Upper lobe of right lung (tissue), 1 donor: Measurements from ENCODE around the gene C3orf33. TPM values are rescaled to one million over a fixed set of nuclear protein-coding genes. Genes with fewer than 3 reads are reported as not detected.
A peak's percentile ranks its signal among the peaks of the same experiment; 100 is the strongest.

Experiments used
- ATAC-seq: fragments of 200-7000 bp; cut with Tn5 transposase; one replicate; pipeline ENCODE4 v1.9.1; 2020; ENCODE audit warnings: mild to moderate bottlenecking, moderate library complexity
- DNase-seq: peaks from one replicate; pipeline ENCODE4 v3.0.0-alpha.2; 2020
- H3K27ac ChIP-seq: fragments of 200-600 bp; one replicate; pipeline ENCODE4 v1.8.0; 2022
- H3K27me3 ChIP-seq: fragments of 200-600 bp; one replicate; pipeline ENCODE4 v1.8.0; 2022; ENCODE audit warnings: mild to moderate bottlenecking
- H3K36me3 ChIP-seq: fragments of 200-600 bp; one replicate; pipeline ENCODE4 v1.8.0; 2022
- H3K4me1 ChIP-seq: fragments of 200-600 bp; one replicate; pipeline ENCODE4 v1.8.0; 2022
- H3K4me3 ChIP-seq: fragments of 200-600 bp; one replicate; pipeline ENCODE4 v1.8.0; 2022; ENCODE audit warnings: mild to moderate bottlenecking
- H3K9me3 ChIP-seq: fragments of 200-600 bp; one replicate; pipeline ENCODE4 v1.8.0; 2022
- CTCF ChIP-seq: fragments of 200-600 bp; IDR thresholded peaks from one replicate; pipeline ENCODE4 v1.8.0; 2022; ENCODE audit warnings: antibody characterized with exemption
- intact Hi-C: fragments of 100-400 bp; cut with DNase I; formaldehyde crosslinking; loops from one replicate; pipeline ENCODE4 v1.11.0; 2022
- total RNA-seq: library from RNA; stranded (reverse); fragmentation: NEBNext Ultra II Directional; extraction: Animal tissue kit (Norgen Biotek cat#: 25700); gene quantifications from one replicate; pipeline ENCODE4 v1.2.1, GENCODE V29; 2021
- donor health status: DM: no; HTN: yes; CAD: no; lungs with severe emphysema.

Gene C3orf33
- total RNA-seq, 1 donor from 2014 or later = 4.5 TPM

- no peaks in the 10 kb centered on the region for H3K36me3 ChIP-seq
- intact Hi-C loops = no loop called here
- TF ChIP-seq CTCF = no peak
- peaks cover 38% of the 10 kb centered on the region for H3K27me3 ChIP-seq
- no peaks in the 10 kb centered on the region for H3K9me3 ChIP-seq
- H3K27ac ChIP-seq = peak overlapping the region; percentile 18
- H3K4me1 ChIP-seq = peaks cover 22% of the 10 kb centered on the region
- DNase-seq (peak; percentile 69), ATAC-seq (peak; percentile 45)
- peak overlapping the region; percentile 61 for H3K4me3 ChIP-seq
These were observed 60.1 kb downstream of the C3orf33 start for GRCh38 chr3:155745795-155746550.

DNA sequence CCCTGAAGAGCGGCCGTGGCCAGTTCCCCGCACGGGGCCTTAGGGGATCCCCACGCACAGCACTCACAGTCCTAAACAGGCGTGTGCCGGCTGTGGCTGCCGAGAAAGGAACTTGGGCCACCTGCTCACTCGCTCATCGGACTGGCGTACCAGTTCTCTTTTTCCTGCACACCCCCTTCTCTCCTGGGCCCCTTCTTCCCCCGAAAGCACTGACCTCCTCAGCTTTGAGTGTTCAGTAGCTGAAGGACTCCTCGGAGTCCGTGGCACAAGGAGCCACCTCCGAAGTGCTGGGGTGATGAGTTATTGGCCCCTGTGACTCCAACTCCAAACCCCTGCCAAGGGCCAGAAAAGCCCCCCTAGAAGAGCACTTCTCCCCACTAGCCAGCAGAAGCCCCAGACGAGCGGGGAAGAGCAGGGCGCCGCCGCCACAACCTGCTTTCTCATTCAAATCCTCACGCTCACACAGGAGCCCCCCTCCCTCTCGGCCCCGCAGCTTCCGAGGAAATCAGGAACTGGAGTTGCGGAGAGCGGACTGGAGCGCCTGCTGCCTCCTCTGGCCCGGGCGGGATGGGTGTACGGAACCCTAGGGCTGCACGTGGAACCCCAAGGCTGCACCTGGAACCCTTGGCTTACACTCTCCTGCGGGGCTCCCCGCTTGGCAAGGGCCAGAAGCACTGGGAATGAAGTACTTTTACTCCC lies 61.3 kb downstream of the C3orf33 start, which contains the start of gene PLCH1:
TSS of gene PLCH1 (minus strand) at position 446 of the 699 bp plus-strand sequence. CDS start 40,847 bp downstream, outside the sequence.
- Histone ChIP-seq H3K27ac (peak within 1 kb of the TSS; percentile 71), H3K4me1 (peaks cover 22% of the 10 kb centered on the region), H3K4me3 (peak within 1 kb of the TSS; percentile 61), H3K9me3 (no peaks in the 10 kb centered on the region), H3K27me3 (peaks cover 42% of the 10 kb centered on the region), H3K36me3 (no peaks in the 10 kb centered on the region)
- DNase-seq (peak; percentile 88), ATAC-seq (peak; percentile 91)
- intact Hi-C loops = no loop called here
- TF ChIP-seq CTCF = no peak

GRCh38 chr3:155744010-155744625 lies 62.0 kb downstream of the C3orf33 start:
- Histone ChIP-seq H3K27ac (peak overlapping the region; percentile 71), H3K4me3 (peak overlapping the region; percentile 61), H3K9me3 (no peaks in the 10 kb centered on the region), H3K36me3 (no peaks in the 10 kb centered on the region), H3K4me1 (peaks cover 22% of the 10 kb centered on the region), H3K27me3 (peaks cover 43% of the 10 kb centered on the region)
- DNase-seq = peak; percentile 90
- intact Hi-C loops = no loop called here
- no peak for TF ChIP-seq CTCF
- peak; percentile 83 for ATAC-seq

- Histone ChIP-seq H3K4me3 (peak overlapping the region; percentile 61), H3K27me3 (peaks cover 43% of the 10 kb centered on the region), H3K36me3 (no peaks in the 10 kb centered on the region), H3K4me1 (peaks cover 22% of the 10 kb centered on the region), H3K9me3 (no peaks in the 10 kb centered on the region), H3K27ac (peak overlapping the region; percentile 71)
- no peak for TF ChIP-seq CTCF
- DNase-seq (no peak), ATAC-seq (no peak)
- intact Hi-C loops = no loop called here
These were observed 62.5 kb downstream of the C3orf33 start for GRCh38 chr3:155743606-155744005.

DNA sequence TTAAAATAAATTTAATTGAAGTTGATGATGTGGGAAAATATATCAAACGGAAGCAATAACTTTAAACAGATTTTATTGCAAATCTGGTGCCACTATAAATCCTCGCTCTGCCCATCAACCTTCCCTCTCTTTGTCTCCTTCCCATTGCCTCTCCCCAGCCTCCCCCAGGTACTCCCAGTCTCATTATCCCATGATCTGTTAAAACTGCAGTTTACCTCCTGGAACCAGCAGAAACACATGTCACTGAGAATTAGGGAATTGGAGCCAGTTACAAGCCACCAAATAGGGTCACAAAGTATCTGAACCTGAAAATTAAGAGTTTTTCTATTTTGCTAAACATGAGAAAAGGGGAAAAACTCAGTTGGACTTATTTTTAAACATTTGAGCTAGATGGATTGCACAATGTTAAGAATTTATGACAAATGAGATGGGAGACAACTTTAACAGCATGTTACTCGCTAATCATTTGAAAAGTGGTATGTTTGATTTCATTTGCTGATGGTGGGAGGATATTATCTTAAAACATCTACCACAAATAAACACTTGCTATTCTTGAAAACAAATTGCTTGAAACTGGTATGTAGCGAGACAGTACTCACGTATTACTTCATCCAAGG lies 63.6 kb downstream of the C3orf33 start:
- intact Hi-C loops = no loop called here
- no peak for TF ChIP-seq CTCF
- H3K4me1 ChIP-seq = peaks cover 22% of the 10 kb centered on the region
- DNase-seq = no peak
- no peaks in the 10 kb centered on the region for H3K9me3 ChIP-seq
- no peak for ATAC-seq
- peaks cover 47% of the 10 kb centered on the region for H3K27me3 ChIP-seq
- H3K27ac ChIP-seq = peak overlapping the region; percentile 71
- no peaks in the 10 kb centered on the region for H3K36me3 ChIP-seq
- peak overlapping the region; percentile 61 for H3K4me3 ChIP-seq
